ENCODE data around the gene BCL11A. TPM values are rescaled to one million over a fixed set of nuclear protein-coding genes. Genes with fewer than 3 reads are reported as not detected.

BCL11A gene
- total and polyA plus RNA-seq, 4 donors: 0.08 to 8.5 (median 0.47) TPM

- Histone ChIP-seq H3K4me3 (ENCODE audit: low read depth in 1 of 3, low read length in 3 of 3) (no peak overlapping the region), H3K9ac (ENCODE audit: low read depth in 1 of 2, low read length in 2 of 2) (no peak overlapping the region), H3K9me3 (ENCODE audit: control insufficient read depth in 4 of 4, low read length in 3 of 4) (no peaks in the 10 kb centered on the region), H3K27ac (ENCODE audit: low read depth in 1 of 2, low read length in 2 of 2) (no peak overlapping the region), H3K27me3 (ENCODE audit: control insufficient read depth in 4 of 4, insufficient read depth in 4 of 4, low read length in 3 of 4) (no peaks in the 10 kb centered on the region), H3K36me3 (ENCODE audit: control insufficient read depth in 4 of 4, insufficient read depth in 3 of 4, low read depth in 1 of 4, low read length in 3 of 4) (no peaks in the 10 kb centered on the region), H3K4me1 (ENCODE audit: control insufficient read depth in 4 of 4, insufficient read depth in 4 of 4, low read length in 3 of 4) (no peaks in the 10 kb centered on the region)
- WGBS: 89% methylated on average over 8 of the region's 8 CpGs
- no peak for TF ChIP-seq FOXA1 (IDR thresholded peaks at IDR 0.05)
- TF ChIP-seq, protein P1, sequence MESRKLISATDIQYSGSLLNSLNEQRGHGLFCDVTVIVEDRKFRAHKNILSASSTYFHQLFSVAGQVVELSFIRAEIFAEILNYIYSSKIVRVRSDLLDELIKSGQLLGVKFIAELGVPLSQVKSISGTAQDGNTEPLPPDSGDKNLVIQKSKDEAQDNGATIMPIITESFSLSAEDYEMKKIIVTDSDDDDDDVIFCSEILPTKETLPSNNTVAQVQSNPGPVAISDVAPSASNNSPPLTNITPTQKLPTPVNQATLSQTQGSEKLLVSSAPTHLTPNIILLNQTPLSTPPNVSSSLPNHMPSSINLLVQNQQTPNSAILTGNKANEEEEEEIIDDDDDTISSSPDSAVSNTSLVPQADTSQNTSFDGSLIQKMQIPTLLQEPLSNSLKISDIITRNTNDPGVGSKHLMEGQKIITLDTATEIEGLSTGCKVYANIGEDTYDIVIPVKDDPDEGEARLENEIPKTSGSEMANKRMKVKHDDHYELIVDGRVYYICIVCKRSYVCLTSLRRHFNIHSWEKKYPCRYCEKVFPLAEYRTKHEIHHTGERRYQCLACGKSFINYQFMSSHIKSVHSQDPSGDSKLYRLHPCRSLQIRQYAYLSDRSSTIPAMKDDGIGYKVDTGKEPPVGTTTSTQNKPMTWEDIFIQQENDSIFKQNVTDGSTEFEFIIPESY (IDR thresholded peaks at IDR 0.05): no peak
- TF ChIP-seq, protein P2, sequence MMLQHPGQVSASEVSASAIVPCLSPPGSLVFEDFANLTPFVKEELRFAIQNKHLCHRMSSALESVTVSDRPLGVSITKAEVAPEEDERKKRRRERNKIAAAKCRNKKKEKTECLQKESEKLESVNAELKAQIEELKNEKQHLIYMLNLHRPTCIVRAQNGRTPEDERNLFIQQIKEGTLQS (IDR thresholded peaks at IDR 0.05): no peak
- TF ChIP-seq JUND (IDR thresholded peaks at IDR 0.05): no peak
- no peak for TF ChIP-seq RXRA (IDR thresholded peaks at IDR 0.05)
- no peak for TF ChIP-seq NR2F2 (IDR thresholded peaks at IDR 0.05)
- no peak for TF ChIP-seq EGR1 (IDR thresholded peaks at IDR 0.05; ENCODE audit: low read depth in 2 of 2)
- no peak for DNase-seq (ENCODE audit: low spot score)
Measured at GRCh38 chr2:60499651-60500265, 53.7 kb downstream of the BCL11A start.

GRCh38 chr2:60498816-60499429 lies 54.5 kb downstream of the BCL11A start:
- H3K9ac ChIP-seq (ENCODE audit: low read depth in 1 of 2, low read length in 2 of 2): no peak overlapping the region
- no peak overlapping the region for H3K27ac ChIP-seq (ENCODE audit: low read depth in 1 of 2, low read length in 2 of 2)
- TF ChIP-seq, protein P1 (IDR thresholded peaks at IDR 0.05): no peak
- TF ChIP-seq MAX (IDR thresholded peaks at IDR 0.05): no peak
- H3K27me3 ChIP-seq (ENCODE audit: control insufficient read depth in 4 of 4, insufficient read depth in 4 of 4, low read length in 3 of 4): no peaks in the 10 kb centered on the region
- H3K9me3 ChIP-seq (ENCODE audit: control insufficient read depth in 4 of 4, low read length in 3 of 4): no peaks in the 10 kb centered on the region
- H3K36me3 ChIP-seq (ENCODE audit: control insufficient read depth in 4 of 4, insufficient read depth in 3 of 4, low read depth in 1 of 4, low read length in 3 of 4): no peaks in the 10 kb centered on the region
- WGBS: 95% methylated on average over 8 of the region's 8 CpGs
- no peaks in the 10 kb centered on the region for H3K4me1 ChIP-seq (ENCODE audit: control insufficient read depth in 4 of 4, insufficient read depth in 4 of 4, low read length in 3 of 4)
- no peak for DNase-seq (ENCODE audit: low spot score)
- H3K4me3 ChIP-seq (ENCODE audit: low read depth in 1 of 3, low read length in 3 of 3): no peak overlapping the region

DNA sequence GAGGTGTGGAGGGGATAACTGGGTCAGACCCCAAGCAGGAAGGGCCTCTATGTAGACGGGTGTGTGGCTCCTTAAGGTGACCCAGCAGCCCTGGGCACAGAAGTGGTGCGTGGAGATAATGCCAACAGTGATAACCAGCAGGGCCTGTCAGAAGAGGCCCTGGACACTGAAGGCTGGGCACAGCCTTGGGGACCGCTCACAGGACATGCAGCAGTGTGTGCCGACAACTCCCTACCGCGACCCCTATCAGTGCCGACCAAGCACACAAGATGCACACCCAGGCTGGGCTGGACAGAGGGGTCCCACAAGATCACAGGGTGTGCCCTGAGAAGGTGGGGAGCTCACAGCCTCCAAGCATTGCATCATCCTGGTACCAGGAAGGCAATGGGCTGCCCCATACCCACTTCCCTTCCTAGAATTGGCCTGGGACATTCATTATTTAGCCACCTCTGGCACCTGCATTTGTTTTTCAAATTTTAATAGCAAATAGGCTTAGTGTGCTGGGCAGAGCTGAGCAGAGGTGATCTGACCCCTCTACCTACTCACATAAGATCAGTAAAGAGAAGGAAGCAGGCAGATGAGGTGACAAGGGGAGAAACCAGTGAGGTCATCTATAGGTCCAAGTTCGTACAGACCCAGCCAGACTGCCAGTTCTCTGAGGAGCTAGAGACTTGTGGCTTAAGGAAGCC lies 55.2 kb downstream of the BCL11A start:
- no peak overlapping the region for H3K4me3 ChIP-seq (ENCODE audit: low read depth in 1 of 3, low read length in 3 of 3)
- H3K36me3 ChIP-seq (ENCODE audit: control insufficient read depth in 4 of 4, insufficient read depth in 3 of 4, low read depth in 1 of 4, low read length in 3 of 4): no peaks in the 10 kb centered on the region
- 96% methylated on average over 8 of the region's 8 CpGs for WGBS
- H3K27ac ChIP-seq (ENCODE audit: low read depth in 1 of 2, low read length in 2 of 2): no peak overlapping the region
- no peaks in the 10 kb centered on the region for H3K9me3 ChIP-seq (ENCODE audit: control insufficient read depth in 4 of 4, low read length in 3 of 4)
- DNase-seq (ENCODE audit: low spot score): no peak
- no peaks in the 10 kb centered on the region for H3K4me1 ChIP-seq (ENCODE audit: control insufficient read depth in 4 of 4, insufficient read depth in 4 of 4, low read length in 3 of 4)
- H3K27me3 ChIP-seq (ENCODE audit: control insufficient read depth in 4 of 4, insufficient read depth in 4 of 4, low read length in 3 of 4): no peaks in the 10 kb centered on the region
- no peak overlapping the region for H3K9ac ChIP-seq (ENCODE audit: low read depth in 1 of 2, low read length in 2 of 2)
- no peak for TF ChIP-seq FOXA1 (IDR thresholded peaks at IDR 0.05)
- TF ChIP-seq MAX (IDR thresholded peaks at IDR 0.05): no peak
- TF ChIP-seq REST (IDR thresholded peaks at IDR 0.05): no peak
- TF ChIP-seq CTCF (IDR thresholded peaks at IDR 0.05; ENCODE audit: low read depth, low read length, missing input control): no peak
- no peak for TF ChIP-seq GABPA (IDR thresholded peaks at IDR 0.05 in 1 of 2, conservative IDR thresholded peaks at IDR 0.05 in 1 of 2)
- TF ChIP-seq HNF4G (IDR thresholded peaks at IDR 0.05): no peak
- TF ChIP-seq HNF4A (conservative IDR thresholded peaks at IDR 0.05): no peak
- no peak for TF ChIP-seq EGR1 (IDR thresholded peaks at IDR 0.05; ENCODE audit: low read depth in 2 of 2)
- TF ChIP-seq FOXA2 (IDR thresholded peaks at IDR 0.05): no peak
- TF ChIP-seq JUND (IDR thresholded peaks at IDR 0.05): no peak

Measured in liver (tissue), 9 donors.